A549 treated with GW870086 at 1 μM for 4 hours (cell line): ENCODE results near the gene SLC29A3. TPM values are rescaled to one million over a fixed set of nuclear protein-coding genes. Genes with fewer than 3 reads are reported as not detected.

Experiments used
- total RNA-seq: library from RNA; stranded (reverse); fragments of 200-300 nt; extraction: Qiagen RNA extraction; gene quantifications from 5 replicates; pipeline ENCODE4 v1.2.3, GENCODE V29; 2022; ENCODE audit warnings: low read depth

The SLC29A3 gene
- 22.5 to 24.6 TPM (median 24.1 TPM) in 5 replicates for total RNA-seq

GRCh38 chr10:71319042-71319799 lies at the start of gene SLC29A3:
Gene SLC29A3 (plus strand): TSS chr10:71319259. CDS start chr10:71319310, 51 bp downstream.

GRCh38 chr10:71396711-71397295 lies 77.7 kb downstream of the SLC29A3 start, which contains the start of gene CDH23:
Gene CDH23 (plus strand): TSS chr10:71396920. CDS start chr10:71439832, 42,912 bp downstream.

Other genes starting within 250 kb of the SLC29A3 start
- 1.8 to 2.0 TPM (median 1.9 TPM) in 5 replicates for gene UNC5B, start 106.7 kb upstream of the SLC29A3 start, total RNA-seq
- gene CDH23, start 77.7 kb downstream of the SLC29A3 start, total RNA-seq = 1.9 to 3.4 TPM (median 2.1 TPM) in 5 replicates